H1 (cell line): ENCODE data around the gene ANKRD34B. TPM values are rescaled to one million over a fixed set of nuclear protein-coding genes. Genes with fewer than 3 reads are reported as not detected.

Source experiments
- CTCF ChIA-PET: fragments of 300-600 bp; sonication (Branson Sonifier 250); formaldehyde crosslinking; loops from one replicate; lab custom pipeline; 2021; ENCODE audit not compliant: partially characterized antibody; lab: Charles Lee
- POLR2A ChIA-PET: fragments of 300-600 bp; sonication (Branson Sonifier 250); formaldehyde crosslinking; loops from one replicate; lab custom pipeline; 2021; ENCODE audit warnings: inconsistent platforms; ENCODE audit not compliant: partially characterized antibody; lab: Charles Lee
- DNase-seq, 2 experiments: peaks; one replicate each; pipeline versions ENCODE4 v3.0.0 to v3.0.0-alpha.2; 2010 to 2022; ENCODE audit warnings: low spot score in 2 of 2, low read depth in 1 of 2, mixed read lengths in 1 of 2
- FAIRE-seq: peaks from 2 replicates; lab custom pipeline; 2011; peaks lifted over from hg19 to GRCh38; lab: Jason Lieb, UNC
- H2AFZ ChIP-seq: 2 replicates; pipeline ENCODE4 v1.8.1; 2012; ENCODE audit warnings: low read length, inconsistent platforms
- H2AK5ac ChIP-seq: 2 replicates; pipeline ENCODE4 v1.6.1; 2013; ENCODE audit warnings: low read depth, low read length
- H2BK120ac ChIP-seq: replicated peaks from 2 replicates; pipeline ENCODE3; 2013; ENCODE audit warnings: low read depth, low read length, inconsistent platforms
- H2BK12ac ChIP-seq: 2 replicates; pipeline ENCODE4 v1.6.1; 2013; ENCODE audit warnings: low read depth, low read length
- H2BK15ac ChIP-seq: 2 replicates; pipeline ENCODE4 v1.6.1; 2013; ENCODE audit warnings: low read length
- H2BK20ac ChIP-seq: 2 replicates; pipeline ENCODE4 v1.6.1; 2013; ENCODE audit warnings: low read length
- H2BK5ac ChIP-seq: 2 replicates; pipeline ENCODE4 v1.6.1; 2013; ENCODE audit warnings: low read depth, low read length
- H3K14ac ChIP-seq: 2 replicates; pipeline ENCODE4 v1.6.1; 2013; ENCODE audit warnings: inconsistent platforms; ENCODE audit not compliant: insufficient read length
- H3K18ac ChIP-seq: 2 replicates; pipeline ENCODE4 v1.6.1; 2013; ENCODE audit warnings: low read length; ENCODE audit errors: extremely low read depth
- H3K23ac ChIP-seq: 2 replicates; pipeline ENCODE4 v1.6.1; 2013; ENCODE audit warnings: inconsistent platforms; ENCODE audit not compliant: insufficient read length
- H3K23me2 ChIP-seq: 2 replicates; pipeline ENCODE4 v1.6.1; 2013; ENCODE audit warnings: low read depth, low read length
- H3K27ac ChIP-seq: 2 replicates; pipeline ENCODE4 v1.6.1; 2011; ENCODE audit warnings: low read depth, low read length, inconsistent platforms
- H3K27me3 ChIP-seq, 4 experiments: replicated peaks in 1 of 4; 1 replicate in 1 of 4; 2 replicates in 3 of 4; pipeline versions ENCODE4 v1.6.1 to v1.8.1; 2011 to 2013; ENCODE audit warnings: low read length in 3 of 4, mild to moderate bottlenecking in 3 of 4, inconsistent platforms in 2 of 4, mixed read lengths in 2 of 4, moderate library complexity in 1 of 4; ENCODE audit not compliant: control insufficient read depth in 3 of 4, insufficient read depth in 3 of 4; ENCODE audit errors: extremely low read depth in 1 of 4
- H3K36me3 ChIP-seq, 4 experiments: 2 replicates each; pipeline versions ENCODE4 v1.6.1 to v1.8.1; 2011 to 2013; ENCODE audit warnings: mild to moderate bottlenecking in 4 of 4, low read length in 3 of 4, moderate library complexity in 2 of 4, control low read depth in 1 of 4, inconsistent platforms in 1 of 4; ENCODE audit not compliant: insufficient read depth in 4 of 4, control insufficient read depth in 2 of 4
- H3K4ac ChIP-seq: replicated peaks from 2 replicates; pipeline ENCODE3; 2013; ENCODE audit warnings: low read length, low read depth, mixed read lengths, inconsistent platforms; ENCODE audit not compliant: insufficient read length
- H3K4me1 ChIP-seq, 4 experiments: replicated peaks in 1 of 4; 1 replicate in 1 of 4; 2 replicates in 3 of 4; pipeline versions ENCODE4 v1.6.1 to v1.8.1; 2011 to 2013; ENCODE audit warnings: low read length in 3 of 4, inconsistent platforms in 2 of 4, mixed read lengths in 1 of 4; ENCODE audit not compliant: insufficient read depth in 4 of 4, control insufficient read depth in 3 of 4
- H3K4me2 ChIP-seq, 2 experiments: 2 replicates each; pipeline versions ENCODE4 v1.6.1 to v1.8.1; 2011 to 2013; ENCODE audit warnings: low read depth in 2 of 2, low read length in 2 of 2, control low read depth in 1 of 2, inconsistent platforms in 1 of 2, mild to moderate bottlenecking in 1 of 2; ENCODE audit not compliant: insufficient read depth in 1 of 2
- H3K4me3 ChIP-seq, 4 experiments: fragments of 200-600, 300-600 bp in 1 of 4; sonication (generic), shearing (Covaris generic), sonication (Bioruptor Twin) in 1 of 4; 2 replicates each; pipeline versions ENCODE4 v1.5.1 to v1.8.1; 2011 to 2016; ENCODE audit warnings: low read length in 4 of 4, low read depth in 3 of 4, control low read depth in 2 of 4, inconsistent platforms in 2 of 4, mild to moderate bottlenecking in 2 of 4, mixed read lengths in 1 of 4, moderate library complexity in 1 of 4; ENCODE audit not compliant: insufficient read depth in 2 of 4; ENCODE audit errors: extremely low read depth in 1 of 4
- H3K56ac ChIP-seq: replicated peaks from 2 replicates; pipeline ENCODE3; 2013; ENCODE audit warnings: low read depth, mild to moderate bottlenecking, mixed read lengths, low read length, inconsistent platforms; ENCODE audit not compliant: insufficient read length
- H3K79me1 ChIP-seq: 2 replicates; pipeline ENCODE4 v1.6.1; 2013; ENCODE audit warnings: low read depth, low read length, control low read depth
- H3K79me2 ChIP-seq, 2 experiments: 2 replicates each; pipeline versions ENCODE4 v1.6.1 to v1.8.1; 2012 to 2013; ENCODE audit warnings: low read length in 2 of 2, mild to moderate bottlenecking in 2 of 2, inconsistent platforms in 1 of 2; ENCODE audit not compliant: insufficient read depth in 2 of 2, control insufficient read depth in 1 of 2
- H3K9ac ChIP-seq, 4 experiments: replicated peaks in 1 of 4; 1 replicate in 1 of 4; 2 replicates in 3 of 4; pipeline versions ENCODE4 v1.6.1 to v1.8.1; 2011 to 2013; ENCODE audit warnings: low read depth in 3 of 4, low read length in 3 of 4, control low read depth in 2 of 4, mild to moderate bottlenecking in 2 of 4, moderate library complexity in 2 of 4, inconsistent platforms in 1 of 4; ENCODE audit errors: extremely low read depth in 1 of 4
- H3K9me3 ChIP-seq, 2 experiments: 2 replicates each; pipeline versions ENCODE4 v1.6.1 to v1.8.1; 2012 to 2013; ENCODE audit warnings: mild to moderate bottlenecking in 2 of 2, moderate library complexity in 2 of 2, control low read depth in 1 of 2, inconsistent platforms in 1 of 2, low read depth in 1 of 2, low read length in 1 of 2, mixed read lengths in 1 of 2; ENCODE audit not compliant: insufficient read depth in 2 of 2
- H4K20me1 ChIP-seq, 2 experiments: replicated peaks in 1 of 2; 2 replicates each; pipeline versions ENCODE3 to v1.8.1; 2011 to 2013; ENCODE audit warnings: inconsistent platforms in 2 of 2, low read length in 2 of 2, mild to moderate bottlenecking in 1 of 2; ENCODE audit not compliant: insufficient read depth in 2 of 2, control insufficient read depth in 1 of 2
- H4K5ac ChIP-seq: 2 replicates; pipeline ENCODE4 v1.6.1; 2013; ENCODE audit warnings: low read length, low read depth, mixed read lengths, inconsistent platforms; ENCODE audit not compliant: insufficient read length
- H4K8ac ChIP-seq: 2 replicates; pipeline ENCODE4 v1.8.0; 2013; ENCODE audit warnings: mild to moderate bottlenecking, moderate library complexity, low read length, inconsistent platforms; ENCODE audit not compliant: insufficient read depth; ENCODE audit errors: extremely low read depth
- H4K91ac ChIP-seq: replicated peaks from 2 replicates; pipeline ENCODE3; 2013; ENCODE audit warnings: low read length, mixed read lengths, inconsistent platforms; ENCODE audit not compliant: insufficient read length
- ASH2L ChIP-seq: fragments of 200-600, 300-600 bp; sonication (generic); IDR thresholded peaks from one replicate; pipeline ENCODE4 v1.7.1; 2017; ENCODE audit warnings: low read length
- BACH1 ChIP-seq: IDR thresholded peaks from 2 replicates; pipeline ENCODE4 v1.6.1; 2012; ENCODE audit warnings: low read length, improper control_type of control experiment
- BCL11A ChIP-seq, 2 experiments: IDR thresholded peaks; one replicate each; pipeline ENCODE4 v1.6.1; 2011; ENCODE audit warnings: low read depth in 2 of 2, low read length in 2 of 2, mild to moderate bottlenecking in 2 of 2
- EGR1 ChIP-seq: IDR thresholded peaks from 2 replicates; pipeline ENCODE4 v1.6.1; 2011; ENCODE audit warnings: low read depth, low read length, borderline replicate concordance
- EP300 ChIP-seq, 2 experiments: IDR thresholded peaks; 1 replicate in 1 of 2; 2 replicates in 1 of 2; pipeline ENCODE4 v1.6.1; 2011 to 2012; ENCODE audit warnings: low read depth in 2 of 2, low read length in 2 of 2, mild to moderate bottlenecking in 2 of 2, borderline replicate concordance in 1 of 2, inconsistent platforms in 1 of 2, moderate library complexity in 1 of 2
- EZH2 ChIP-seq: fragments of 200-600 bp; sonication (generic); IDR thresholded peaks from 2 replicates; pipeline ENCODE4 v1.7.1; 2012; ENCODE audit warnings: low read depth, mild to moderate bottlenecking, moderate library complexity, low read length, inconsistent platforms; ENCODE audit not compliant: severe bottlenecking
- FOSL1 ChIP-seq: IDR thresholded peaks from 2 replicates; pipeline ENCODE4 v1.6.1; 2011; ENCODE audit warnings: mild to moderate bottlenecking, low read depth, low read length, moderate library complexity; ENCODE audit not compliant: insufficient read depth
- KDM1A ChIP-seq: fragments of 200-600, 300-600 bp; sonication (generic); IDR thresholded peaks from 2 replicates; pipeline ENCODE4 v1.7.1; 2016; ENCODE audit warnings: mild to moderate bottlenecking, low read length, borderline replicate concordance
- RFX5 ChIP-seq: IDR thresholded peaks from 2 replicates; pipeline ENCODE4 v1.6.1; 2011; ENCODE audit warnings: low read depth, low read length, improper control_type of control experiment, borderline replicate concordance
- SP2 ChIP-seq: IDR thresholded peaks from 2 replicates; pipeline ENCODE4 v1.6.1; 2012; ENCODE audit warnings: mild to moderate bottlenecking, low read length, inconsistent platforms
- SRF ChIP-seq: IDR thresholded peaks from 2 replicates; pipeline ENCODE4 v1.6.1; 2011; ENCODE audit warnings: mild to moderate bottlenecking, low read depth, low read length, moderate library complexity
- SUZ12 ChIP-seq: fragments of 200-600 bp; sonication (generic); IDR thresholded peaks from 2 replicates; pipeline ENCODE4 v1.6.1; 2012; ENCODE audit warnings: mild to moderate bottlenecking, inconsistent platforms, low read length, moderate library complexity, mixed read lengths
- TAF1 ChIP-seq: IDR thresholded peaks from 2 replicates; pipeline ENCODE4 v1.6.1; 2011; ENCODE audit warnings: mild to moderate bottlenecking, low read depth, low read length
- TCF12 ChIP-seq: IDR thresholded peaks from 2 replicates; pipeline ENCODE4 v1.6.1; 2011; ENCODE audit warnings: low read depth, mild to moderate bottlenecking, low read length
- TEAD4 ChIP-seq: IDR thresholded peaks from 2 replicates; pipeline ENCODE4 v1.6.1; 2012; ENCODE audit warnings: low read depth, low read length, inconsistent platforms, mixed read lengths
- ZNF274 ChIP-seq: IDR thresholded peaks from 2 replicates; pipeline ENCODE4 v1.7.0; 2012; ENCODE audit warnings: low read length, borderline replicate concordance; ENCODE audit errors: extremely low read depth
- WGBS, 2 experiments: shearing (Covaris generic) in 1 of 2; methylation state at CpG; one replicate each; pipeline versions ENCODE4 v1.1.6 to v1.1.7; 2013 to 2015; ENCODE audit warnings: low lambda C conversion rate in 2 of 2, mixed read lengths in 2 of 2, inconsistent platforms in 1 of 2, low coverage in 1 of 2, missing lambda C conversion rate in 1 of 2; ENCODE audit not compliant: insufficient replicate concordance in 2 of 2, insufficient coverage in 1 of 2, insufficient read length in 1 of 2; ENCODE audit errors: extremely low coverage in 1 of 2, missing lambda C conversion rate in 1 of 2; 5-methylcytosine and 5-hydroxymethylcytosine counted together
- polyA plus RNA-seq, 7 experiments: library from polyadenylated mRNA; depleted of rRNA in 3 of 7; stranded (reverse) in 5 of 7; unstranded in 2 of 7; fragments of >200 nt in 5 of 7; fragments of 200-250 nt in 2 of 7; gene quantifications; 1 replicate in 5 of 7; 2 replicates in 1 of 7; 4 replicates in 1 of 7; pipeline versions ENCODE4 v1.2.1 to v1.2.3, GENCODE V29; 2011 to 2013; ENCODE audit warnings: missing spikeins in 2 of 7, mixed read lengths in 2 of 7
- total RNA-seq: library from RNA; stranded (reverse); fragmentation: NEBNext Ultra II Directional; extraction: Animal tissue kit (Norgen Biotek cat#: 25700); gene quantifications from 2 replicates; pipeline ENCODE4 v1.2.1, GENCODE V29; 2021

Gene ANKRD34B
- total and polyA plus RNA-seq, 2 of the 8 experiments (the other 6 are each of a cell fraction or from before 2014, with no cell fraction given) = 1.5 to 6.3 TPM

- Histone ChIP-seq H3K14ac (no peak overlapping the region), H3K4me3 (no peak overlapping the region), H2BK20ac (no peak overlapping the region), H2BK120ac (no peak overlapping the region), H3K23ac (no peak overlapping the region), H3K4ac (no peak overlapping the region), H4K20me1 (no peaks in the 10 kb centered on the region), H3K27ac (no peak overlapping the region), H3K4me1 (peaks cover 2 to 7% (median 5%) of the 10 kb centered on the region in 4 experiments), H3K9me3 (no peaks in the 10 kb centered on the region), H3K9ac (no peak overlapping the region), H2AK5ac (no peak overlapping the region), H2BK15ac (no peak overlapping the region), H3K4me2 (no peak overlapping the region), H3K23me2 (peaks cover 13% of the 10 kb centered on the region; the same call in 1 of the 2 replicates), H3K27me3 (peaks cover 13 to 29% (median 23%) of the 10 kb centered on the region in 4 experiments), H3K79me2 (no peaks in the 10 kb centered on the region), H2AFZ (no peak overlapping the region), H3K79me1 (no peaks in the 10 kb centered on the region), H2BK12ac (no peak overlapping the region), H4K91ac (no peak overlapping the region), H2BK5ac (no peak overlapping the region), H3K36me3 (no peaks in the 10 kb centered on the region), H4K8ac (no peak overlapping the region), H3K18ac (no peak overlapping the region), H3K56ac (no peak overlapping the region), H4K5ac (no peak overlapping the region)
- no peak for DNase-seq
- POLR2A ChIA-PET = no interaction called here
- WGBS, 2 experiments = 85% methylated on average over 5 of the region's 5 CpGs; no CpG with 5 or more reads in 1 of the 2 experiments
- CTCF ChIA-PET = no interaction called here
- FAIRE-seq = no peak
- no peak for TF ChIP-seq RFX5
- TF ChIP-seq BACH1 = no peak
- TF ChIP-seq ASH2L = no peak
- no peak for TF ChIP-seq SUZ12
- TF ChIP-seq TCF12 = no peak
- no peak for TF ChIP-seq TAF1
- no peak for TF ChIP-seq SRF
- no peak for TF ChIP-seq BCL11A (IDR thresholded peaks at IDR 0.05; ENCODE audit: low read depth in 2 of 2, low read length in 2 of 2)
- TF ChIP-seq EP300 (IDR thresholded peaks at IDR 0.05; ENCODE audit: borderline replicate concordance in 1 of 2, low read depth in 2 of 2, low read length in 2 of 2) = no peak
- TF ChIP-seq KDM1A = no peak
- no peak for TF ChIP-seq ZNF274
- TF ChIP-seq EGR1 = no peak
- TF ChIP-seq EZH2 = no peak
- no peak for TF ChIP-seq SP2
- TF ChIP-seq FOSL1 = no peak
- TF ChIP-seq TEAD4 = no peak
Measured at GRCh38 chr5:80565330-80565729, 4.8 kb downstream of the ANKRD34B start.
